ENCODE data around the gene LIPK. TPM values are rescaled to one million over a fixed set of nuclear protein-coding genes. Genes with fewer than 3 reads are reported as not detected.

Gene LIPK
- total and polyA plus RNA-seq, 9 of the 15 experiments (the other 6 are each of a cell fraction or from before 2014, with no cell fraction given), result not detected

DNA sequence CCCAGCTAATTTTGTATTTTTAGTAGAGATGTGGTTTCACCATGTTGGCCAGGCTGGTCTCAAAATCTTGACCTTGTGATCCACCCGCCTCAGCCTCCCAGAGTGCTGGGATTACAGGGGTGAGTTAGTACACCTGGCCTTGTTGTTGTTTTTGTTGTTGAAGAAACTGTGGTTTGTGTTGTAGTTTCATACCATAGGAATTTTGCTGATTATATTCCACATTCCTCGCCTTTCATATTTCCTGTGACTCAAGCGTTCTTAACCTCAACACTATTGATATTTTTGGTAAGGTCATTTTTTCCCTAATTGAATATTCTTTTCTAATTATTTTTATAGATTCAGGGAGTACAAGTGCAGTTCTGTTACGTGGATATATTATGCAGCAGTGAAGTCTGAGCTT, 25.1 kb upstream of the LIPK start:
- Histone ChIP-seq H3K4me3 (no peak overlapping the region), H3K9me3 (replicated peaks; ENCODE audit: control insufficient read depth, insufficient read depth, low read depth, low read length) (no peaks in the 10 kb centered on the region), H3K4me1 (replicated peaks in 1 of 2; ENCODE audit: control insufficient read depth in 2 of 2, insufficient read depth in 2 of 2, low read length in 2 of 2) (no peaks in the 10 kb centered on the region), H3K9me1 (ENCODE audit: control insufficient read depth, insufficient read depth, low read length) (no peaks in the 10 kb centered on the region), H2AFZ (ENCODE audit: low read depth, low read length) (no peak overlapping the region), H3K27me3 (ENCODE audit: control insufficient read depth in 2 of 2, insufficient read depth in 2 of 2, low read length in 2 of 2) (no peaks in the 10 kb centered on the region), H3K27ac (ENCODE audit: extremely low read depth, low read depth, low read length) (no peak overlapping the region), H3K4me2 (ENCODE audit: insufficient read depth, low read length) (no peak overlapping the region), H3K36me3 (ENCODE audit: control insufficient read depth, insufficient read depth, low read length) (no peaks in the 10 kb centered on the region), H4K20me1 (replicated peaks; ENCODE audit: control insufficient read depth, insufficient read depth, low read length) (no peaks in the 10 kb centered on the region), H3K79me2 (ENCODE audit: control insufficient read depth, insufficient read depth, low read length) (no peaks in the 10 kb centered on the region), H3K9ac (ENCODE audit: insufficient read depth in 1 of 2, low read depth in 2 of 2, low read length in 2 of 2) (no peak overlapping the region)
- no peak for FAIRE-seq
- POLR2A ChIA-PET, result no interaction called here
- in situ Hi-C loops (cut with MboI) (no loop called here), intact Hi-C loops (cut with micrococcal nuclease) (no loop called here)
- ATAC-seq, result no peak
- 0% methylated on average over 4 of the region's 4 CpGs for WGBS (ENCODE audit: insufficient coverage, low coverage, missing lambda C conversion rate)
- no TSS peak for BruUV-seq (replicated peaks)
- TF ChIP-seq MED1 (CRISPR knock-in tag; IDR thresholded peaks at IDR 0.05; ENCODE audit: borderline replicate concordance) (no peak), ARID1B (IDR thresholded peaks at IDR 0.05) (no peak), MEF2A (IDR thresholded peaks at IDR 0.05; ENCODE audit: control insufficient read depth, low read depth, low read length) (no peak), FOXK2 (conservative IDR thresholded peaks at IDR 0.05 in 1 of 2, IDR thresholded peaks at IDR 0.05 in 1 of 2; ENCODE audit: low read depth in 2 of 2) (no peak), HNRNPUL1 (IDR thresholded peaks at IDR 0.05; ENCODE audit: low read length) (no peak), FOXP1 (CRISPR knock-in tag; IDR thresholded peaks at IDR 0.05) (no peak), CBX8 (IDR thresholded peaks at IDR 0.05; ENCODE audit: borderline replicate concordance, extremely low read depth, low read depth, low read length, poor library complexity, severe bottlenecking) (no peak), FOXA3 (CRISPR knock-in tag; conservative IDR thresholded peaks at IDR 0.05 in 1 of 2, IDR thresholded peaks at IDR 0.05 in 1 of 2) (no peak), FUS (optimal IDR thresholded peaks at IDR 0.05; ENCODE audit: low read depth, low read length) (no peak)
- TF ChIP-seq, protein P1, sequence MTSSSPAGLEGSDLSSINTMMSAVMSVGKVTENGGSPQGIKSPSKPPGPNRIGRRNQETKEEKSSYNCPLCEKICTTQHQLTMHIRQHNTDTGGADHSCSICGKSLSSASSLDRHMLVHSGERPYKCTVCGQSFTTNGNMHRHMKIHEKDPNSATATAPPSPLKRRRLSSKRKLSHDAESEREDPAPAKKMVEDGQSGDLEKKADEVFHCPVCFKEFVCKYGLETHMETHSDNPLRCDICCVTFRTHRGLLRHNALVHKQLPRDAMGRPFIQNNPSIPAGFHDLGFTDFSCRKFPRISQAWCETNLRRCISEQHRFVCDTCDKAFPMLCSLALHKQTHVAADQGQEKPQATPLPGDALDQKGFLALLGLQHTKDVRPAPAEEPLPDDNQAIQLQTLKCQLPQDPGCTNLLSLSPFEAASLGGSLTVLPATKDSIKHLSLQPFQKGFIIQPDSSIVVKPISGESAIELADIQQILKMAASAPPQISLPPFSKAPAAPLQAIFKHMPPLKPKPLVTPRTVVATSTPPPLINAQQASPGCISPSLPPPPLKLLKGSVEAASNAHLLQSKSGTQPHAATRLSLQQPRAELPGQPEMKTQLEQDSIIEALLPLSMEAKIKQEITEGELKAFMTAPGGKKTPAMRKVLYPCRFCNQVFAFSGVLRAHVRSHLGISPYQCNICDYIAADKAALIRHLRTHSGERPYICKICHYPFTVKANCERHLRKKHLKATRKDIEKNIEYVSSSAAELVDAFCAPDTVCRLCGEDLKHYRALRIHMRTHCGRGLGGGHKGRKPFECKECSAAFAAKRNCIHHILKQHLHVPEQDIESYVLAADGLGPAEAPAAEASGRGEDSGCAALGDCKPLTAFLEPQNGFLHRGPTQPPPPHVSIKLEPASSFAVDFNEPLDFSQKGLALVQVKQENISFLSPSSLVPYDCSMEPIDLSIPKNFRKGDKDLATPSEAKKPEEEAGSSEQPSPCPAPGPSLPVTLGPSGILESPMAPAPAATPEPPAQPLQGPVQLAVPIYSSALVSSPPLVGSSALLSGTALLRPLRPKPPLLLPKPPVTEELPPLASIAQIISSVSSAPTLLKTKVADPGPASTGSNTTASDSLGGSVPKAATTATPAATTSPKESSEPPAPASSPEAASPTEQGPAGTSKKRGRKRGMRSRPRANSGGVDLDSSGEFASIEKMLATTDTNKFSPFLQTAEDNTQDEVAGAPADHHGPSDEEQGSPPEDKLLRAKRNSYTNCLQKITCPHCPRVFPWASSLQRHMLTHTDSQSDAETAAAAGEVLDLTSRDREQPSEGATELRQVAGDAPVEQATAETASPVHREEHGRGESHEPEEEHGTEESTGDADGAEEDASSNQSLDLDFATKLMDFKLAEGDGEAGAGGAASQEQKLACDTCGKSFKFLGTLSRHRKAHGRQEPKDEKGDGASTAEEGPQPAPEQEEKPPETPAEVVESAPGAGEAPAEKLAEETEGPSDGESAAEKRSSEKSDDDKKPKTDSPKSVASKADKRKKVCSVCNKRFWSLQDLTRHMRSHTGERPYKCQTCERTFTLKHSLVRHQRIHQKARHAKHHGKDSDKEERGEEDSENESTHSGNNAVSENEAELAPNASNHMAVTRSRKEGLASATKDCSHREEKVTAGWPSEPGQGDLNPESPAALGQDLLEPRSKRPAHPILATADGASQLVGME (CRISPR knock-in tag; IDR thresholded peaks at IDR 0.05), result no peak
- TF ChIP-seq, protein P2, sequence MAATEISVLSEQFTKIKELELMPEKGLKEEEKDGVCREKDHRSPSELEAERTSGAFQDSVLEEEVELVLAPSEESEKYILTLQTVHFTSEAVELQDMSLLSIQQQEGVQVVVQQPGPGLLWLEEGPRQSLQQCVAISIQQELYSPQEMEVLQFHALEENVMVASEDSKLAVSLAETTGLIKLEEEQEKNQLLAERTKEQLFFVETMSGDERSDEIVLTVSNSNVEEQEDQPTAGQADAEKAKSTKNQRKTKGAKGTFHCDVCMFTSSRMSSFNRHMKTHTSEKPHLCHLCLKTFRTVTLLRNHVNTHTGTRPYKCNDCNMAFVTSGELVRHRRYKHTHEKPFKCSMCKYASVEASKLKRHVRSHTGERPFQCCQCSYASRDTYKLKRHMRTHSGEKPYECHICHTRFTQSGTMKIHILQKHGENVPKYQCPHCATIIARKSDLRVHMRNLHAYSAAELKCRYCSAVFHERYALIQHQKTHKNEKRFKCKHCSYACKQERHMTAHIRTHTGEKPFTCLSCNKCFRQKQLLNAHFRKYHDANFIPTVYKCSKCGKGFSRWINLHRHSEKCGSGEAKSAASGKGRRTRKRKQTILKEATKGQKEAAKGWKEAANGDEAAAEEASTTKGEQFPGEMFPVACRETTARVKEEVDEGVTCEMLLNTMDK (IDR thresholded peaks at IDR 0.05; ENCODE audit: borderline replicate concordance, insufficient read depth, low read depth, low read length, poor library complexity, severe bottlenecking), result no peak
- TF ChIP-seq, protein P3, sequence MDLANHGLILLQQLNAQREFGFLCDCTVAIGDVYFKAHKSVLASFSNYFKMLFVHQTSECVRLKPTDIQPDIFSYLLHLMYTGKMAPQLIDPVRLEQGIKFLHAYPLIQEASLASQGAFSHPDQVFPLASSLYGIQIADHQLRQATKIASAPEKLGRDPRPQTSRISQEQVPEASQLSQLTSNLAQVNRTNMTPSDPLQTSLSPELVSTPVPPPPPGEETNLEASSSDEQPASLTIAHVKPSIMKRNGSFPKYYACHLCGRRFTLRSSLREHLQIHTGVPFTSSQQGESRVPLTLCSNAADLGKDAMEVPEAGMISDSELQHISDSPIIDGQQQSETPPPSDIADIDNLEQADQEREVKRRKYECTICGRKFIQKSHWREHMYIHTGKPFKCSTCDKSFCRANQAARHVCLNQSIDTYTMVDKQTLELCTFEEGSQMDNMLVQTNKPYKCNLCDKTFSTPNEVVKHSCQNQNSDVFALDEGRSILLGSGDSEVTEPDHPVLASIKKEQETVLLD (IDR thresholded peaks at IDR 0.05), result no peak
- no peak for DNase-seq (ENCODE audit: extremely low read depth in 1 of 4, low spot score in 3 of 4)
- CTCF ChIA-PET (ENCODE audit: low intra/inter-chr PET ratio), result no interaction called here

All from K562 (cell line).